Type B pancreatic cell (in vitro differentiated cells): ENCODE measurements around the gene CTSH. TPM values are rescaled to one million over a fixed set of nuclear protein-coding genes. Genes with fewer than 3 reads are reported as not detected.
"Not testable (repeated sequence)": the region's sequence is repeated elsewhere in the genome, so short reads cannot be mapped to it uniquely, and the experiment has no call there.

Experiments
- DNase-seq: peaks from one replicate; pipeline ENCODE4 v3.0.0; 2021; ENCODE audit warnings: mixed read lengths; ENCODE audit not compliant: unreplicated experiment; ENCODE audit errors: extremely low spot score
- H3K27ac Mint-ChIP-seq: 2 replicates; pipeline ENCODE4 v1.8.0; 2021; ENCODE audit warnings: mild to moderate bottlenecking, mixed read lengths
- H3K27me3 Mint-ChIP-seq: 2 replicates; pipeline ENCODE4 v1.8.0; 2021; ENCODE audit warnings: mixed read lengths
- H3K36me3 Mint-ChIP-seq: 2 replicates; pipeline ENCODE4 v1.8.0; 2021; ENCODE audit warnings: mixed read lengths
- H3K4me1 Mint-ChIP-seq: one replicate; pipeline ENCODE4 v1.8.0; 2021; ENCODE audit warnings: mixed read lengths; ENCODE audit not compliant: unreplicated experiment
- H3K4me3 Mint-ChIP-seq: 2 replicates; pipeline ENCODE4 v1.8.0; 2021; ENCODE audit warnings: mild to moderate bottlenecking, mixed read lengths
- H3K9me3 Mint-ChIP-seq: 2 replicates; pipeline ENCODE4 v1.8.0; 2021; ENCODE audit warnings: mixed read lengths
- total RNA-seq: library from RNA; stranded (reverse); gene quantifications from 2 replicates; pipeline ENCODE4 v1.2.1, GENCODE V29; 2021; ENCODE audit warnings: low replicate concordance
- TF ChIP-seq, protein P1 (sequence below): fragments of 200-600 bp; sonication (generic); conservative IDR thresholded peaks from 2 replicates; pipeline ENCODE4 v1.5.0; 2021; ENCODE audit warnings: antibody characterized with exemption, mild to moderate bottlenecking

The CTSH gene
- total RNA-seq, 1 donor from 2014 or later: 55.4 TPM

GRCh38 chr15:78873793-78874765, 70.8 kb downstream of the CTSH start:
- Mint-ChIP-seq H3K27me3 (no peaks in the 10 kb centered on the region), H3K36me3 (peaks cover 4% of the 10 kb centered on the region), H3K9me3 (no peaks in the 10 kb centered on the region), H3K27ac (peak overlapping the region; percentile 100), H3K4me3 (peak overlapping the region; percentile 100), H3K4me1 (peaks cover 33% of the 10 kb centered on the region)
- TF ChIP-seq, protein P1, sequence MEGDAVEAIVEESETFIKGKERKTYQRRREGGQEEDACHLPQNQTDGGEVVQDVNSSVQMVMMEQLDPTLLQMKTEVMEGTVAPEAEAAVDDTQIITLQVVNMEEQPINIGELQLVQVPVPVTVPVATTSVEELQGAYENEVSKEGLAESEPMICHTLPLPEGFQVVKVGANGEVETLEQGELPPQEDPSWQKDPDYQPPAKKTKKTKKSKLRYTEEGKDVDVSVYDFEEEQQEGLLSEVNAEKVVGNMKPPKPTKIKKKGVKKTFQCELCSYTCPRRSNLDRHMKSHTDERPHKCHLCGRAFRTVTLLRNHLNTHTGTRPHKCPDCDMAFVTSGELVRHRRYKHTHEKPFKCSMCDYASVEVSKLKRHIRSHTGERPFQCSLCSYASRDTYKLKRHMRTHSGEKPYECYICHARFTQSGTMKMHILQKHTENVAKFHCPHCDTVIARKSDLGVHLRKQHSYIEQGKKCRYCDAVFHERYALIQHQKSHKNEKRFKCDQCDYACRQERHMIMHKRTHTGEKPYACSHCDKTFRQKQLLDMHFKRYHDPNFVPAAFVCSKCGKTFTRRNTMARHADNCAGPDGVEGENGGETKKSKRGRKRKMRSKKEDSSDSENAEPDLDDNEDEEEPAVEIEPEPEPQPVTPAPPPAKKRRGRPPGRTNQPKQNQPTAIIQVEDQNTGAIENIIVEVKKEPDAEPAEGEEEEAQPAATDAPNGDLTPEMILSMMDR: no peak
- DNase-seq: no peak

DNA sequence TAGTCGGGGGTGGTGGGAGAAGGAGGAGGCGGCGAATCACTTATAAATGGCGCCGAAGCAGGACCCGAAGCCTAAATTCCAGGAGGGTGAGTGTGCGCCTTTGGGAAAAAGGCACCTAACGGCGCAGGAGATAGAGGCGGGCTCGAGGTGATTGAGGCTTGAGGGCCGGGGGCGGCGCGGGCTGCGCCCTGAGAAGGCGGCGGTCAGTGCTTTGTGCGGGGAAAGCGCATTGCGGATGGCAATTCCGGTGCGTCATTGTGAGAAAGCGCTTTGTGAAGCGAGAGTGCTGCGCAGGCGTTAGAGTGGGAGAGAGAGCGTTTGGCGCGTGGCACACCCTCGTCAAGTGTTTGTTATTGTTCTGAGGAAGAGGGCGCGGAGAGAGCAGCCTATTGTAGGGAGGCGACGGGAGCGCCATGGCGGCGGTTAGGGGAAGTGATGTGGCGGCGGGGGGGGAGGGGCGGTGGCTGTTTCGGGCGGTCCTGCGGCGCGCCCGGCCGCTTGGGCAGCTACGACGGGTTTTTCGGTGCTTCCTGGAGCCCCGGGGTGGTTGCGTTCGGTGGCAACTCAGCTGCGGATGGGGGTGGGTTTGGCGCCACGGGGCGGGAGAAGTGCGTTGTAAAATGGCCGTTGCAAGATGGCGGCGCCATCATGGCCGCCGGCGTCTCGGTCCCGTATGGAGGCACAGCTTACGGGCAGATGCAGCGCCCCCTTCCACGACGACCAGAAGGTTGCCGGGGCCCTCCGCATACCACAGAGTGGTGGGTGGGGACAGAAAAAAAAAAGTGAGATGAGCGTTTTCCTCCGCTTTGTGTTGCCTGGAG, 71.7 kb downstream of the CTSH start:
- Mint-ChIP-seq H3K27ac (peak overlapping the region; percentile 100), H3K27me3 (no peaks in the 10 kb centered on the region), H3K4me1 (peaks cover 28% of the 10 kb centered on the region), H3K4me3 (peak overlapping the region; percentile 100), H3K9me3 (no peaks in the 10 kb centered on the region), H3K36me3 (peaks cover under 1% of the 10 kb centered on the region)
- peak; percentile 94 for DNase-seq
- TF ChIP-seq, protein P1: peak; percentile 69

DNA sequence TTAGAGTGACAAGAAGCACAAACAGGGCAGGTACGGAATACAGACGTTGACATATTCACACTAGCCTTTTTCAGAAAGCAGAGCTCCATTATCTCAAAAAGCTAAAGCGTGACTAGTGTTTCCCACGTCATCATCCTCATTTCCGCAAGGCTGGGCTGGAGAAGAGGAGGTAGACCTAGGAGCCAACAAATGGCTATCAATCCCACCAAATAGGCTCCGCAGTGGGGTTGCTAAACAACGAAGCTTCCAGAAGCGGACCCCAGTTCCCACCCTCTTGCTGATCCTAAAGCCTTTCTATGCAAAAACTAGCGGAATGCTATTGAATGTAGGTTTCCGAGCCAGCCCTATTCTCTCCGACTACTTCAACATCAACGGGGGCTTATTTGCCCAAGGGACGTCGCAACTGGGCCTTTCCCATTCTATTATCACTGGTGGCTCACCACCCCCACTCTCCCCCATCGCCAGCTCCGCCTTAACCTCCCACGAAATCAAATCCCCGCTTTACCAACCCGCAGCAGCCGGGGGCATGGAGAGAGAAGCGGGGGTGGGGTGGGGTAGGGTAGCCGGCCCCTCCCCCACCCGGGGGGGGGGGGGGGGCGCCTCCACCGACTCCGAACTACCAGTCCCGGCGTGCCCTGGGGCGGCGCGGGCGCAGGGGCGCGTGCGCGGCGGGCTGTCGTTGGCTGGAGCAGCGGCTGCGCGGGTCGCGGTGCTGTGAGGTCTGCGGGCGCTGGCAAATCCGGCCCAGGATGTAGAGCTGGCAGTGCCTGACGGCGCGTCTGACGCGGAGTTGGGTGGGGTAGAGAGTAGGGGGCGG, 72.5 kb downstream of the CTSH start, which contains the start of gene MORF4L1:
TSS of gene MORF4L1 (plus strand) at position 736 of the 817 bp plus-strand sequence. CDS start 128 bp downstream, outside the sequence.
- H3K4me1 Mint-ChIP-seq: peaks cover 22% of the 10 kb centered on the region
- peak; percentile 100 for DNase-seq
- H3K27ac Mint-ChIP-seq: peak within 1 kb of the TSS; percentile 100
- no peaks in the 10 kb centered on the region for H3K36me3 Mint-ChIP-seq
- H3K9me3 Mint-ChIP-seq: no peaks in the 10 kb centered on the region
- H3K4me3 Mint-ChIP-seq: peak within 1 kb of the TSS; percentile 100
- H3K27me3 Mint-ChIP-seq: no peaks in the 10 kb centered on the region
- TF ChIP-seq, protein P1: no peak

- Mint-ChIP-seq H3K4me1 (peaks cover 20% of the 10 kb centered on the region), H3K4me3 (peak overlapping the region; percentile 93), H3K27ac (peak overlapping the region; percentile 100)
- H3K36me3 Mint-ChIP-seq, H3K9me3 Mint-ChIP-seq, DNase-seq, H3K27me3 Mint-ChIP-seq: not testable (repeated sequence)
Measured at GRCh38 chr15:78871483-78872127, 73.2 kb downstream of the CTSH start.

Other genes with a start within 250 kb of the CTSH start
- 8.4 and 51.9 TPM in 2 replicates for gene ADAMTS7, start 133.6 kb downstream of the CTSH start, total RNA-seq
- 372 and 373 TPM in 2 replicates for gene MORF4L1, start 72.2 kb downstream of the CTSH start, total RNA-seq
- 0.41 and 1.5 TPM in 2 replicates for gene RASGRF1, start 145.7 kb upstream of the CTSH start, total RNA-seq